CD4-positive, alpha-beta memory T cell (primary cell): ENCODE data around the gene GALK1. TPM values are rescaled to one million over a fixed set of nuclear protein-coding genes. Genes with fewer than 3 reads are reported as not detected.
A peak's percentile ranks its signal among the peaks of the same experiment; 100 is the strongest.

Experiments used
- CTCF ChIA-PET: fragments of 350-600 bp; sonication (Branson Sonifier 250); formaldehyde crosslinking; loops from one replicate; lab custom pipeline; 2021; ENCODE audit warnings: inconsistent platforms; ENCODE audit not compliant: partially characterized antibody; lab: Charles Lee
- POLR2A ChIA-PET: fragments of 350-600 bp; sonication (Branson Sonifier 250); formaldehyde crosslinking; loops from one replicate; lab custom pipeline; 2021; ENCODE audit not compliant: partially characterized antibody; lab: Charles Lee
- DNase-seq, 5 donors: peaks; one replicate each; pipeline versions ENCODE4 v3.0.0 to v3.0.0-alpha.2; 2020 to 2022; ENCODE audit warnings: mixed read lengths in 1 of 5
- H3K27ac ChIP-seq: one replicate; pipeline ENCODE4 v1.7.0; 2013; ENCODE audit warnings: low read depth, low read length
- H3K27me3 ChIP-seq: 2 replicates; pipeline ENCODE4 v1.7.0; 2013; ENCODE audit warnings: mild to moderate bottlenecking, low read length, moderate library complexity; ENCODE audit not compliant: insufficient read depth
- H3K36me3 ChIP-seq: 2 replicates; pipeline ENCODE4 v1.7.0; 2013; ENCODE audit warnings: mild to moderate bottlenecking, low read length, moderate library complexity; ENCODE audit not compliant: insufficient read depth
- H3K4me1 ChIP-seq: 2 replicates; pipeline ENCODE4 v1.7.0; 2013; ENCODE audit warnings: mild to moderate bottlenecking, low read length, moderate library complexity; ENCODE audit not compliant: insufficient read depth
- H3K4me3 ChIP-seq, 2 donors: one replicate each; pipeline ENCODE4 v1.7.0; 2013; ENCODE audit warnings: low read length in 2 of 2, mild to moderate bottlenecking in 1 of 2
- H3K9me3 ChIP-seq, 2 donors: one replicate each; pipeline ENCODE4 v1.7.0; 2013; ENCODE audit warnings: low read length in 2 of 2, control low read depth in 1 of 2; ENCODE audit not compliant: control insufficient read depth in 1 of 2
- H3K27ac Mint-ChIP-seq, 7 donors: one replicate each; pipeline ENCODE4 v1.8.0; 2020 to 2021; ENCODE audit warnings: mixed read lengths in 7 of 7, mild to moderate bottlenecking in 6 of 7, inconsistent platforms in 3 of 7, moderate library complexity in 3 of 7
- H3K27me3 Mint-ChIP-seq, 2 donors: one replicate each; pipeline ENCODE4 v1.8.0; 2020 to 2021; ENCODE audit warnings: mixed read lengths in 2 of 2
- H3K36me3 Mint-ChIP-seq, 2 donors: one replicate each; pipeline ENCODE4 v1.8.0; 2020 to 2021; ENCODE audit warnings: mixed read lengths in 2 of 2, inconsistent platforms in 1 of 2, mild to moderate bottlenecking in 1 of 2
- H3K4me1 Mint-ChIP-seq, 4 donors: one replicate each; pipeline ENCODE4 v1.8.0; 2020 to 2021; ENCODE audit warnings: mixed read lengths in 4 of 4, mild to moderate bottlenecking in 1 of 4
- H3K4me3 Mint-ChIP-seq, 8 donors: one replicate each; pipeline ENCODE4 v1.8.0; 2020 to 2021; ENCODE audit warnings: mixed read lengths in 8 of 8, mild to moderate bottlenecking in 7 of 8, moderate library complexity in 6 of 8, inconsistent platforms in 3 of 8
- H3K9me3 Mint-ChIP-seq, 8 donors: one replicate each; pipeline ENCODE4 v1.8.0; 2020 to 2021; ENCODE audit warnings: mixed read lengths in 8 of 8, mild to moderate bottlenecking in 5 of 8, inconsistent platforms in 3 of 8, moderate library complexity in 1 of 8
- intact Hi-C: fragments of 100-400 bp; cut with micrococcal nuclease; formaldehyde crosslinking; loops from one replicate; pipeline ENCODE4 v1.15.1; 2023
- polyA plus RNA-seq, 2 donors: library from polyadenylated mRNA; unstranded; fragments of 300-500 nt; fragmentation: Illumina TruSeq; gene quantifications; one replicate each; pipeline ENCODE4 v1.2.3, GENCODE V29; 2021
- total RNA-seq, 2 experiments: library from RNA; stranded (reverse); gene quantifications; one replicate each; pipeline ENCODE4 v1.2.3, GENCODE V29; 2021

GALK1 gene
- total and polyA plus RNA-seq, 4 experiments from 2014 or later: 17.5 to 25.9 (median 21.9) TPM

DNA sequence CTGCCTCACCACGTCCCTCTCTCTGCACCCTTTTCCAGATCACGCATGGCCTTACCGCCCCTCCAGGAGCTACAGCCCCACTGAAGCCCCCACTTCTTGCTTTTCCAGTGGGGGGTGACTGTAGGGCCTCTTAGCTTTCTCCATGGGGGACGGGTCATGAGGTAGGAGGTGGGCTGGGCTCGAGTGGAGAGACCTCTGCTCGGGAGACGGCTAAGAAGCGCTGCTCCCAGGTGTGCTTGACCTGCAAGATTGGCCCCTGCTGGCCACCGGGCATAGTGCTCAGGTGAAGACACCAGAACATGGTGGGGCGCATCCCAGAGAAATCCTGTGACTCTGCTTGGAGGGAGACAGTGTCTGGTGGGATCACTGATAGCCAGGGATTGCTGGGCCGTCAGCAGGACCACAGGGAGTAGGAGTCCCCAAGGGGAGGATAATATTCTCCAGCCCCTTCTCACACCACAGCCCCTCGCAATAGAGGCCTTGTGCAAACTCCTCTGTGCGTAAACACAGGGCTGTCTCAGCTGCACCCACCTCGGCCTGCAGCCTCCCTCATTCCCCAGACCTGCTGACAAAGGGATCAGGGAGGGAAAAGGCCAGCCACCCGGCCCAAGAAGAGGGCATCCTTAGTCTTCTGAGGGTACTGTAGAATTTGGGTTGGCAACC, 8.9 kb upstream of the GALK1 start:
- Mint-ChIP-seq H3K36me3 (peaks cover 24 to 38% of the 10 kb centered on the region in 2 donors), H3K27me3 (no peaks in the 10 kb centered on the region), H3K27ac (peak overlapping the region in 3 of 7 donors; percentile 74 to 96 (median 78)), H3K4me3 (peak overlapping the region in 1 of 8 donors; percentile 62), H3K9me3 (peaks cover 0 to 15% (median 0%) of the 10 kb centered on the region in 8 donors), H3K4me1 (peaks cover 17 to 44% (median 29%) of the 10 kb centered on the region in 4 donors)
- H3K27me3 ChIP-seq: no peaks in the 10 kb centered on the region
- ChIA-PET CTCF (interaction anchor here (0.8 to 7.4 kb wide), 7 partner anchors 9 to 141 kb away, joined by 3 to 56 read pairs (median 4); partner anchors contain the start of genes GALK1, SMIM5 and WBP2), POLR2A (interaction anchor here (0.9 to 16.6 kb wide), 10 partner anchors 11 to 123 kb away, joined by 3 to 556 read pairs (median 104); partner anchors contain the start of genes GALK1, TRIM47, TRIM65 and UNC13D)
- no peak overlapping the region for H3K27ac ChIP-seq
- intact Hi-C loops: no loop called here
- H3K4me3 ChIP-seq: no peak overlapping the region
- H3K4me1 ChIP-seq: peaks cover 19% of the 10 kb centered on the region
- peaks cover 30% of the 10 kb centered on the region for H3K36me3 ChIP-seq
- no peaks in the 10 kb centered on the region for H3K9me3 ChIP-seq
- DNase-seq: peak in 1 of 5 donors; percentile 18

DNA sequence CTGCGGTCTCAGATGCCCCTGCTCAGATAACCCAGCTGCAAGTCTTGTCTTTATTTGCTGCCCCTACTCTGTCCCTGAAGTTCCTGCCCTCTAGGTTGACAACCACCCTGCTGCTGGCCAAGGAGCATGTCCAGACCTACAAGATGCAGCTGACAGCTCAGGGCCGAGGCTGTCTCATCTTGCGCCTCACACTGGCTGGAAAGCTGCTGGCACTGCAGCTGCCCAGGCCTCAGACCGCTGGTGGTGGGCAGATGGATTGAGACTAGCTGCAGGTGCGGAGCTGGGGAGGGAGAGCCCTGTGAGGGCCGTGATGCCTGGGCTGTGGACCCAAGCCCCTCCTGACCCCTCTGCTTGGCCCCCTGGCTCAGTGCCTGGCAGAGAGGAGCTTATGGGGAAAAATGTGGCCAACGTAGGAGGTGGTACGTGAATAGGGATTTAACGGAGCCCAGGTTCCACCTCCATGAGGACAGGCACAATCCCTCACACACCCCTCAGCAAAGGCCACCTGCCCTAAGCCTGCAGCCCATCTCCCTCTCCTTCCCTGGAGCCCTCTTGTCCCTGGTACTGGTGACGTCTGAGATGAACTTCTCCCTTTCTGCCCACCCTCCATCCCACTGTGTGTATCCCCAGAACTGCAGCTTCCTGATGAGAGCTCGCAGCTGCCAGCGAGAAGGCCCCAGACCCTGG, 8.3 kb upstream of the GALK1 start:
- H3K27me3 ChIP-seq: no peaks in the 10 kb centered on the region

DNA sequence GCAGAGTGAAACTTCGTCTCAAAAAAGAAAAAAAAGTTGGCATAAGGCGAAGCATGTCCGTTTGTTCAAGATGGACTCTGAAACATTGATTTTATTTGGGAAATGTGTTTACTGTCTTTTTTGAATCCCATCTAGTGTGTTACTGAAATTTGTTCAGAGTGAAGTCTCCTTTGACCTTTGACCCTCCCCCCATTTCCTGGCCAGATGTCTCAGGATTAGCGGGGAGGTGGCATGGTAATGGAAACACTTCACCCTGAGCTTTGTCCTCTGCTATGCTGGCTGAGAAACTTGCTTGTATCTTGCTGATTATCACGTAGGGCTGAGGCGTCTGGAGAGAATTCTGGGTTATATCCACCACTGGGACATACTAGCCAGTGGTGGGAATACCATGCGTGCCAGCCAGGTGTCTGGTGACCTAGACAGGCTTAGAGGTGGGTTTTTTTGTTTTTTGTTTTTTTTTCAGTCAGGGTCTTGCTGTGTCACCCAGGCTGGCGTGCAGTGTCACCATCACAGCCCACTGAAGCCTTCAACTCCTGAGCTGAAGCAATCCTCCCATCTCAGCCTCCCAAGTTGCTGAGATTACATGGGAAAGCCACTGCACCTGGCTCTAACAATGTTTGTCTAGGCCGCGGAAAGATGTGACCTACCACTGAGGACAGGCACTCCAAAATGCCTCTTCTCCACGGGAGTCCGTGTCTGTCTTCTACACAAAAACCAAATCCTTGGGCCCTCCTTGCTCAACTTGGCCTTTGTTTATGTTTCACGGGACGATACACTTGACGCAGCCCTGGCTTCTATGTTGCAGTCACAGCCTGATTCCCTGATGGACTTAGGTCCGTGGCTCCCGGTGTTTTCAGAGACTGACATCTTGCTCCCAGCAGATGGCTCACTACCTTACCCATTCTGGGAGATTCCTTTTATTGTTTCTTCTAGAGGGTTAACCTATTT, 6.6 kb upstream of the GALK1 start:
- Mint-ChIP-seq H3K27ac (peak overlapping the region in 2 of 7 donors; percentile 2 to 96), H3K36me3 (peaks cover under 1 to 16% of the 10 kb centered on the region in 2 donors), H3K9me3 (peaks cover 0 to 12% (median 0%) of the 10 kb centered on the region in 8 donors), H3K4me3 (peak overlapping the region in 1 of 8 donors; percentile 3), H3K27me3 (no peaks in the 10 kb centered on the region), H3K4me1 (peaks cover 11 to 22% (median 14%) of the 10 kb centered on the region in 4 donors)
- no peaks in the 10 kb centered on the region for H3K27me3 ChIP-seq
- no peak overlapping the region for H3K4me3 ChIP-seq
- H3K9me3 ChIP-seq: no peaks in the 10 kb centered on the region
- intact Hi-C loops: no loop called here
- CTCF ChIA-PET: interaction anchor here (0.7 to 7.4 kb wide), 3 partner anchors 8 to 247 kb away, joined by 4 to 56 read pairs (median 4); partner anchors contain the start of gene GALK1
- H3K4me1 ChIP-seq: peaks cover 6% of the 10 kb centered on the region
- POLR2A ChIA-PET: interaction anchor here (1.0 to 16.6 kb wide), 4 partner anchors 28 to 83 kb away, joined by 3 to 556 read pairs (median 5); partner anchors contain the start of genes UNC13D and WBP2
- no peak overlapping the region for H3K27ac ChIP-seq
- peaks cover 7% of the 10 kb centered on the region for H3K36me3 ChIP-seq
- DNase-seq: no peak

More for the DNA sequence above, 8.3 kb upstream of the GALK1 start:
- H3K4me1 ChIP-seq: peaks cover 19% of the 10 kb centered on the region
- no peak overlapping the region for H3K27ac ChIP-seq
- no peak overlapping the region for H3K4me3 ChIP-seq
- Mint-ChIP-seq H3K4me1 (peaks cover 17 to 38% (median 26%) of the 10 kb centered on the region in 4 donors), H3K9me3 (peaks cover 0 to 12% (median 0%) of the 10 kb centered on the region in 8 donors), H3K36me3 (peaks cover 17 to 32% of the 10 kb centered on the region in 2 donors), H3K27me3 (no peaks in the 10 kb centered on the region), H3K4me3 (peak overlapping the region in 1 of 8 donors; percentile 35), H3K27ac (peak overlapping the region in 3 of 7 donors; percentile 23 to 96 (median 81))
- POLR2A ChIA-PET: interaction anchor here (1.4 to 16.6 kb wide), 10 partner anchors 11 to 123 kb away, joined by 3 to 556 read pairs (median 104); partner anchors contain the start of genes GALK1, TRIM47, TRIM65 and UNC13D
- no peak for DNase-seq
- no peaks in the 10 kb centered on the region for H3K9me3 ChIP-seq
- CTCF ChIA-PET: interaction anchor here (0.8 to 7.4 kb wide), 8 partner anchors 10 to 140 kb away, joined by 3 to 56 read pairs (median 4); partner anchors contain the start of genes GALK1, SMIM5, TRIM65 and WBP2
- intact Hi-C loops: no loop called here
- peaks cover 23% of the 10 kb centered on the region for H3K36me3 ChIP-seq

DNA sequence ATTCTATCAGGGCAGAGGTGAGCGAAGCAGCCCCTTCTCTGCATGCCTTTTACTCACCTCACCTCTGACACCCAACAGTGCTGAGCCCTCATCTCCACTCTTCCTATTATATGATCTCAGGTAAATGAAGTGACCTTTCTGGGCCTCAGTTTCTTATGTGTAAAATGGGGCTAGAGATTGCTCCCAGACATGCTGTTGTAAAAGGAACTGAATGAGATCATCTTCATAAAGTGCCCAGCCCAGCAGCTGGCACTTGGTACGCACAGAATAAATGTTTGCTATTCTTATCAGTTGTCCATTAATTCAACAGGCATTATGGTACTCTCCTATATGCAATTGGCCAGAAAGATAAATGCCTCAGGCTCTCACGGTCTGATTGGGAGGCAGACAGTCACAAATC, 4.5 kb upstream of the GALK1 start:
- no peak overlapping the region for H3K27ac ChIP-seq
- no peak overlapping the region for H3K4me3 ChIP-seq
- Mint-ChIP-seq H3K4me1 (peaks cover 3 to 6% (median 4%) of the 10 kb centered on the region in 4 donors), H3K27ac (peak overlapping the region in 1 of 7 donors; percentile 40), H3K27me3 (no peaks in the 10 kb centered on the region), H3K36me3 (peaks cover 0 to 4% of the 10 kb centered on the region in 2 donors), H3K4me3 (peak overlapping the region in 1 of 8 donors; percentile 30), H3K9me3 (peaks cover 0 to 12% (median 0%) of the 10 kb centered on the region in 8 donors)
- peaks cover under 1% of the 10 kb centered on the region for H3K4me1 ChIP-seq
- H3K9me3 ChIP-seq: no peaks in the 10 kb centered on the region
- H3K36me3 ChIP-seq: no peaks in the 10 kb centered on the region
- DNase-seq: no peak
- intact Hi-C loops: no loop called here
- ChIA-PET CTCF (interaction anchor here (0.6 to 1.6 kb wide), 2 partner anchors 16 to 28 kb away, joined by 3 to 8 read pairs; no protein-coding TSS in a partner anchor), POLR2A (interaction anchor here (1.2 to 1.8 kb wide), 2 partner anchors 8 to 10 kb away, joined by 3 to 8 read pairs; a partner anchor contains a TSS)
- no peaks in the 10 kb centered on the region for H3K27me3 ChIP-seq

DNA sequence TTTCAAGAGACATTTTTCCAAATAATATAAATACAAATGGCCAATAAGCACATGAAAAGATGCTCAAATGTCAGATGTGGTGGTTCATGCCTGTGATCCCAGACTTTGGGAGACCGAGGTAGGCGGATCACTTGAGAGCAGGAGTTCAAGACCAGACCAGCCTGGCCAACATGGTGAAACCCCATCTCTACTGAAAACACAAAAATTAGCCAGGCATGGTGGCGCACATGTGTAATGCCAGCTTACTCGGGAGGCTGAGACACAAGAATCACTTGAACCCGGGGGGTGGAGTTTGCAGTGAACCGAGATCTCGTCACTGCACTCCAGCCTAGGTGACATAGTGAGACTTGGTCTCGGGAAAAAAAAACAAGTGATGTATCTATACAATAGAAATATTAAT, 2.9 kb upstream of the GALK1 start:
- peaks cover 0 to 1% of the 10 kb centered on the region in 2 donors for H3K36me3 Mint-ChIP-seq
- H3K36me3 ChIP-seq: no peaks in the 10 kb centered on the region
- peak overlapping the region in 1 of 8 donors; percentile 35 for H3K4me3 Mint-ChIP-seq
- ChIA-PET POLR2A (interaction anchor here (1.0 to 1.7 kb wide), 2 partner anchors 9 to 10 kb away, joined by 3 to 11 read pairs; no protein-coding TSS in a partner anchor), CTCF (no interaction called here)
- peaks cover 6 to 18% (median 8%) of the 10 kb centered on the region in 4 donors for H3K4me1 Mint-ChIP-seq
- H3K9me3 ChIP-seq: no peaks in the 10 kb centered on the region
- H3K27me3 ChIP-seq: no peaks in the 10 kb centered on the region
- no peak overlapping the region for H3K27ac ChIP-seq
- peak in 1 of 5 donors; percentile 36 for DNase-seq
- H3K27ac Mint-ChIP-seq: no peak overlapping the region
- intact Hi-C loops: no loop called here
- H3K4me1 ChIP-seq: peaks cover 17% of the 10 kb centered on the region
- H3K4me3 ChIP-seq: no peak overlapping the region
- peaks cover 0 to 1% (median 0%) of the 10 kb centered on the region in 8 donors for H3K9me3 Mint-ChIP-seq
- H3K27me3 Mint-ChIP-seq: no peaks in the 10 kb centered on the region

DNA sequence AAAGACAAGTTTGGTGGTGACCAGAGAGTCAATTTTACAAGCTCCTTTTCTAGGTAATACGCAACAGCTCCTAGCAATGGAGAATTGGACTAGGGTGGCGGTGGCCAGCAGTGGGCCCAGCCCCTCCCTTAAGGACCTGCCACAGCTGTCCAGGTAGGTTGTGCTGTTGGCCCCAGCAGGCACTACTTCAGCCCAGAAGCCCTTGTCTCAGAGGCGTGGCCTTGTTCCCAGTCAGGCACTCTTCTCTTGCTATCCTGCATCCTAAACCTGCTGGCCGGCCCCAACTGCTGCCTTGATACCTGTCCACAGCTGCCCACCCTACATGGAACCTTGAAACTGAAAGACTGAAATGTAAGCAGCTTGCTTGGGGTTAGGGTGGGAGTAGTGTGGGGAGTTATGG, 989 bp upstream of the GALK1 start:
- CTCF ChIA-PET: interaction anchor here (0.9 to 7.5 kb wide), 17 partner anchors 9 to 364 kb away, joined by 3 to 68 read pairs (median 11); partner anchors contain the start of genes TRIM47, TRIM65 and UNK
- H3K27ac ChIP-seq: no peak overlapping the region
- H3K9me3 ChIP-seq: no peaks in the 10 kb centered on the region
- intact Hi-C loops: loop anchor here (1.0 kb wide), 2 partner anchors 13 kb away; a partner anchor contains a TSS
- Mint-ChIP-seq H3K4me3 (peak overlapping the region; percentile 41 to 76 (median 60)), H3K27ac (peak overlapping the region; percentile 3 to 88 (median 52)), H3K36me3 (peaks cover 0 to 3% of the 10 kb centered on the region in 2 donors), H3K27me3 (no peaks in the 10 kb centered on the region), H3K4me1 (peaks cover 6 to 26% (median 10%) of the 10 kb centered on the region in 4 donors), H3K9me3 (no peaks in the 10 kb centered on the region)
- POLR2A ChIA-PET: interaction anchor here (0.6 to 8.6 kb wide), 11 partner anchors 11 to 635 kb away, joined by 3 to 259 read pairs (median 20); partner anchors contain the start of genes NT5C, TRIM65, UNC13D and UNK
- peaks cover 17% of the 10 kb centered on the region for H3K4me1 ChIP-seq
- DNase-seq: peak in 1 of 5 donors; percentile 35
- H3K4me3 ChIP-seq: no peak overlapping the region
- H3K27me3 ChIP-seq: no peaks in the 10 kb centered on the region
- no peaks in the 10 kb centered on the region for H3K36me3 ChIP-seq
